SK-N-SH (cell line): ENCODE data around the gene NPC1. TPM values are rescaled to one million over a fixed set of nuclear protein-coding genes. Genes with fewer than 3 reads are reported as not detected.

ENCODE experiments used
- CTCF ChIA-PET: fragments of 300-600, 350-600 bp; formaldehyde crosslinking; extraction: SDS; loops from one replicate; lab custom pipeline; 2021; lab: Yijun Ruan, JAX
- POLR2A ChIA-PET: fragments of 350-600 bp; sonication (Branson Sonifier 250); formaldehyde crosslinking; extraction: SDS; loops from one replicate; lab custom pipeline; 2020; ENCODE audit warnings: antibody characterized with exemption, inconsistent platforms; lab: Yijun Ruan, JAX
- DNase-seq: peaks from one replicate; pipeline ENCODE4 v3.0.0; 2012
- H2AFZ ChIP-seq: fragments of 200-600 bp; sonication (generic); 2 replicates; pipeline ENCODE4 v1.8.1; 2016; ENCODE audit warnings: antibody characterized with exemption, mild to moderate bottlenecking, low read depth
- H3F3A ChIP-seq: fragments of 200-600 bp; sonication (generic); replicated peaks from 2 replicates; pipeline ENCODE3; 2016; ENCODE audit warnings: antibody characterized with exemption, mild to moderate bottlenecking; ENCODE audit not compliant: insufficient read depth
- H3K27ac ChIP-seq, 2 experiments: fragments of 200-500 bp in 1 of 2; fragments of 200-600 bp in 1 of 2; sonication (Bioruptor generic) in 1 of 2; sonication (generic), shearing (Covaris generic) in 1 of 2; 2 replicates each; pipeline versions ENCODE4 v1.5.1 to v1.6.1; 2014 to 2016; ENCODE audit warnings: low read depth in 2 of 2, inconsistent platforms in 1 of 2, low read length in 1 of 2, mild to moderate bottlenecking in 1 of 2, mixed read lengths in 1 of 2
- H3K27me3 ChIP-seq: fragments of 200-600 bp; sonication (generic), shearing (Covaris generic); 2 replicates; pipeline ENCODE4 v1.6.1; 2016; ENCODE audit warnings: mixed run types; ENCODE audit not compliant: insufficient read depth
- H3K36me3 ChIP-seq, 2 experiments: fragments of 200-500 bp in 1 of 2; fragments of 200-600 bp in 1 of 2; sonication (Bioruptor generic) in 1 of 2; sonication (generic) in 1 of 2; replicated peaks in 1 of 2; 2 replicates each; pipeline versions ENCODE3 to v1.5.1; 2014 to 2016; ENCODE audit warnings: low read length in 1 of 2, mild to moderate bottlenecking in 1 of 2; ENCODE audit not compliant: insufficient read depth in 2 of 2, control insufficient read depth in 1 of 2
- H3K4me1 ChIP-seq, 2 experiments: fragments of 200-500 bp in 1 of 2; fragments of 200-600 bp in 1 of 2; sonication (Bioruptor generic) in 1 of 2; sonication (generic), shearing (Covaris generic) in 1 of 2; 2 replicates each; pipeline versions ENCODE4 v1.5.1 to v1.6.1; 2014 to 2016; ENCODE audit warnings: low read depth in 1 of 2, low read length in 1 of 2, mixed run types in 1 of 2; ENCODE audit not compliant: insufficient read depth in 2 of 2, control insufficient read depth in 1 of 2
- H3K4me2 ChIP-seq: fragments of 200-600 bp; sonication (generic), shearing (Covaris generic); 2 replicates; pipeline ENCODE4 v1.6.1; 2017; ENCODE audit warnings: mixed run types
- H3K4me3 ChIP-seq, 2 experiments: fragments of 200-500 bp in 1 of 2; fragments of 200-600 bp in 1 of 2; sonication (Bioruptor generic) in 1 of 2; sonication (generic), shearing (Covaris generic) in 1 of 2; 2 replicates each; pipeline versions ENCODE4 v1.5.1 to v1.8.1; 2014 to 2016; ENCODE audit warnings: low read depth in 2 of 2, inconsistent platforms in 1 of 2, low read length in 1 of 2, mild to moderate bottlenecking in 1 of 2, mixed read lengths in 1 of 2, moderate library complexity in 1 of 2
- H3K79me2 ChIP-seq: fragments of 200-600 bp; sonication (generic); 2 replicates; pipeline ENCODE4 v1.8.1; 2017; ENCODE audit warnings: mild to moderate bottlenecking; ENCODE audit not compliant: insufficient read depth
- H3K9ac ChIP-seq: fragments of 200-600 bp; sonication (generic); 2 replicates; pipeline ENCODE4 v1.6.1; 2017; ENCODE audit warnings: mixed run types
- H3K9me2 ChIP-seq: fragments of 200-600 bp; sonication (generic); 2 replicates; pipeline ENCODE4 v1.6.1; 2017; ENCODE audit warnings: mixed run types
- H3K9me3 ChIP-seq: fragments of 200-600 bp; sonication (generic); 2 replicates; pipeline ENCODE4 v1.6.1; 2017; ENCODE audit warnings: mixed run types, mild to moderate bottlenecking, moderate library complexity
- H4K20me1 ChIP-seq: fragments of 200-600 bp; sonication (generic); 2 replicates; pipeline ENCODE4 v1.6.1; 2017; ENCODE audit warnings: mild to moderate bottlenecking, mixed run types; ENCODE audit not compliant: insufficient read depth
- FOXJ3 ChIP-seq: sonication (generic); formaldehyde crosslinking; IDR thresholded peaks from 2 replicates; pipeline ENCODE4 v1.5.1; 2020; ENCODE audit warnings: mild to moderate bottlenecking, missing genetic modification reagents
- FOXM1 ChIP-seq: IDR thresholded peaks from 2 replicates; pipeline ENCODE4 v1.4.0; 2012; ENCODE audit warnings: low read depth, mild to moderate bottlenecking
- GABPA ChIP-seq: IDR thresholded peaks from 2 replicates; pipeline ENCODE4 v1.4.0; 2012; ENCODE audit warnings: low read depth, mild to moderate bottlenecking
- GATA2 ChIP-seq: sonication (generic); formaldehyde crosslinking; IDR thresholded peaks from 2 replicates; pipeline ENCODE4 v1.5.0; 2020; ENCODE audit warnings: mild to moderate bottlenecking, missing genetic modification reagents
- MAX ChIP-seq: IDR thresholded peaks from 2 replicates; pipeline ENCODE4 v1.4.0; 2012; ENCODE audit warnings: low read depth
- MEF2A ChIP-seq: IDR thresholded peaks from 2 replicates; pipeline ENCODE4 v1.4.0; 2012; ENCODE audit warnings: low read depth, borderline replicate concordance
- MXI1 ChIP-seq: IDR thresholded peaks from 2 replicates; pipeline ENCODE4 v1.6.1; 2012; ENCODE audit warnings: mild to moderate bottlenecking, low read depth, low read length, improper control_type of control experiment
- NFIC ChIP-seq: IDR thresholded peaks from 2 replicates; pipeline ENCODE4 v1.4.0; 2012; ENCODE audit warnings: borderline replicate concordance
- NRF1 ChIP-seq: IDR thresholded peaks from 2 replicates; pipeline ENCODE4 v1.6.1; 2012; ENCODE audit warnings: low read depth, mild to moderate bottlenecking, low read length
- PBX3 ChIP-seq: IDR thresholded peaks from 2 replicates; pipeline ENCODE4; 2012
- POLR2AphosphoS5 ChIP-seq: IDR thresholded peaks from 2 replicates; pipeline ENCODE4 v1.6.1; 2012; ENCODE audit warnings: low read depth, low read length
- RAD21 ChIP-seq: IDR thresholded peaks from 2 replicates; pipeline ENCODE4 v1.6.1; 2012; ENCODE audit warnings: mild to moderate bottlenecking, low read length
- RFX5 ChIP-seq: IDR thresholded peaks from 2 replicates; pipeline ENCODE4 v1.6.1; 2012; ENCODE audit warnings: mild to moderate bottlenecking, improper control_type of control experiment, low read length
- RXRA ChIP-seq: IDR thresholded peaks from 2 replicates; pipeline ENCODE4 v1.4.0; 2012; ENCODE audit warnings: low read depth, mild to moderate bottlenecking, borderline replicate concordance
- SIN3A ChIP-seq: IDR thresholded peaks from 2 replicates; pipeline ENCODE4 v1.6.1; 2012; ENCODE audit warnings: low read depth, mild to moderate bottlenecking, low read length, moderate library complexity, borderline replicate concordance
- TAF1 ChIP-seq: IDR thresholded peaks from 2 replicates; pipeline ENCODE4 v1.6.1; 2012; ENCODE audit warnings: low read depth, mild to moderate bottlenecking, low read length, moderate library complexity, borderline replicate concordance
- TCF12 ChIP-seq: IDR thresholded peaks from 2 replicates; pipeline ENCODE4 v1.4.0; 2012
- USF1 ChIP-seq: IDR thresholded peaks from 2 replicates; pipeline ENCODE4 v1.4.0; 2012; ENCODE audit warnings: low read depth, borderline replicate concordance
- USF2 ChIP-seq: fragments of 150-350 bp; IDR thresholded peaks from 2 replicates; pipeline ENCODE4 v1.6.1; 2017; ENCODE audit warnings: antibody characterized with exemption, low read length, low read depth, borderline replicate concordance
- YY1 ChIP-seq: IDR thresholded peaks from 2 replicates; pipeline ENCODE4 v1.4.0; 2012; ENCODE audit warnings: low read depth, mild to moderate bottlenecking
- WGBS: methylation state at CpG from one replicate; pipeline ENCODE4 v1.1.6; 2017; ENCODE audit warnings: low lambda C conversion rate; 5-methylcytosine and 5-hydroxymethylcytosine counted together
- polyA plus RNA-seq, 3 experiments: library from polyadenylated mRNA; depleted of rRNA; stranded (reverse); fragments of >200 nt; gene quantifications; 2 replicates each; pipeline ENCODE4 v1.2.3, GENCODE V29; 2012

Gene NPC1
- polyA plus RNA-seq, 1 of the 3 experiments (the other 2 are of a cell fraction) = 23.9 TPM

GRCh38 chr18:23636071-23636399 is 49.7 kb upstream of the NPC1 start (continued):
- TF ChIP-seq MAX = no peak
- no peak for TF ChIP-seq MEF2A

- Histone ChIP-seq H3K9me2 (no peaks in the 10 kb centered on the region), H3K9ac (no peak overlapping the region), H3F3A (no peaks in the 10 kb centered on the region), H2AFZ (no peak overlapping the region), H3K4me3 (no peak overlapping the region), H4K20me1 (no peaks in the 10 kb centered on the region), H3K4me2 (no peak overlapping the region), H3K4me1 (peaks cover 0 to 16% of the 10 kb centered on the region in 2 experiments; a peak in 2 of 4 replicates), H3K27ac (no peak overlapping the region), H3K36me3 (no peaks in the 10 kb centered on the region), H3K27me3 (no peaks in the 10 kb centered on the region), H3K79me2 (no peaks in the 10 kb centered on the region), H3K9me3 (no peaks in the 10 kb centered on the region)
- WGBS = 96% methylated on average over 6 of the region's 6 CpGs
- POLR2A ChIA-PET = no interaction called here
- no peak for DNase-seq
- TF ChIP-seq PBX3 (no peak), USF1 (no peak), SIN3A (no peak), GATA2 (no peak), MAX (no peak), MEF2A (no peak), NFIC (no peak), USF2 (no peak), GABPA (no peak), MXI1 (no peak), NRF1 (no peak), FOXJ3 (CRISPR knock-in tag) (no peak), TAF1 (no peak), YY1 (no peak), RXRA (no peak), FOXM1 (no peak), TCF12 (no peak), RFX5 (no peak), POLR2AphosphoS5 (no peak), RAD21 (no peak)
- CTCF ChIA-PET = interaction anchor here (1.7 to 12.6 kb wide), 2 partner anchors 16 to 67 kb away, joined by 5 to 78 read pairs; no protein-coding TSS in a partner anchor
These were observed 49.2 kb upstream of the NPC1 start for GRCh38 chr18:23635283-23636070.
